ENCODE measurements around the gene RPL41. TPM values are rescaled to one million over a fixed set of nuclear protein-coding genes. Genes with fewer than 3 reads are reported as not detected.
"Not testable (repeated sequence)": the region's sequence is repeated elsewhere in the genome, so short reads cannot be mapped to it uniquely, and the experiment has no call there.

RPL41 gene
- total RNA-seq = 2,534 TPM

DNA sequence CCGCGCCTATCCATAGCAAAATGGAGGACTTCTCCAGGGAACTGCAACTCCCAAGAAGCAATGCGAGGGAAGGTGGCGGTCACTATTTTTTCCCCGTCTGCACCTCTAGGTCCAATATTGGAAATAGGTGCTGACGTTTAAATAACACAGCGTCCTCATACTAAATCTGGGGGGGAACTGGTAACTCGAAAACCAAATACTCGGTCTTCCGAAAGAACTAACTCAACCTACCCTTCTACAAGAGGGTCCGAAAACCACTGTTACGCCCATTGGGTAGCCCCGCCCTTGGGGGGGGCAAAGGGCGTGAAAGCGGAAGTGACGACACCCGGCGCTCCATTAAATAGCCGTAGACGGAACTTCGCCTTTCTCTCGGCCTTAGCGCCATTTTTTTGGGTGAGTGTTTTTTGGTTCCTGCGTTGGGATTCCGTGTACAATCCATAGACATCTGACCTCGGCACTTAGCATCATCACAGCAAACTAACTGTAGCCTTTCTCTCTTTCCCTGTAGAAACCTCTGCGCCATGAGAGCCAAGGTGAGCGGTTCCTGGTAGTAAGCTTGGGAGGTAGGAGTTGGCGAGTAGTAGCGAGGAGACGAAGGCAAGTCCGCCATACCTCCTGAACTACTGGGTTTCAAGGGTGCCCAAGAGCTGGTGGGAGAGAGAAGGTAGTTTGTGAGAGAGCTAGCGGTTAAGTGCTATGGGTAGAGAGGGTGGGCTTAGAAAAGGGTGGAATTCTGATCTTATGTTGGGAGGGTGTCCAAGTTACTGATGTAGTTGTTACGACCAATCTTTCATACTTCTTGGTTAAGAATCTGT is at the start of gene RPL41:
TSS of gene RPL41 (plus strand) at position 367 of the 815 bp plus-strand sequence.
- DNase-seq (ENCODE audit: low spot score) = peak; percentile 97

DNA sequence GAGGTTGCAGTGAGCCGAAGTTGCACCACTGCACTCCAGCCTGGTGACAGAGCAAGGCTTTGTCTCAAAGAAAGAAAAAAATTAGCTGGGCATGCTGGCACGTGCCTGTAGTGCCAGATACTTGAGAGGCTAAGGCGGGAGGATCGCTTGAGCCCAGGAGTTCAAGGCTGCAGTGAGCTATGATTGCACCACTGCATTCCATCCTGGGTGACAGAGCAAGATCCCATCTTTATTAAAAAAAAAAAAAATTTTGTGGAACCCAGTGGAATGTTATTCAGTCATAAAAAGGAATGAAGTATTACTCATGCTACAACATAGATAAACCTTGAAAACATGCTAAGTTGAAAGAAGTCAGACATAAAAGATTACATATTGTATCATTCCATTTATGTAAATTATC is 44.8 kb upstream of the RPL41 start:
- DNase-seq (ENCODE audit: low spot score) = no peak

DNA sequence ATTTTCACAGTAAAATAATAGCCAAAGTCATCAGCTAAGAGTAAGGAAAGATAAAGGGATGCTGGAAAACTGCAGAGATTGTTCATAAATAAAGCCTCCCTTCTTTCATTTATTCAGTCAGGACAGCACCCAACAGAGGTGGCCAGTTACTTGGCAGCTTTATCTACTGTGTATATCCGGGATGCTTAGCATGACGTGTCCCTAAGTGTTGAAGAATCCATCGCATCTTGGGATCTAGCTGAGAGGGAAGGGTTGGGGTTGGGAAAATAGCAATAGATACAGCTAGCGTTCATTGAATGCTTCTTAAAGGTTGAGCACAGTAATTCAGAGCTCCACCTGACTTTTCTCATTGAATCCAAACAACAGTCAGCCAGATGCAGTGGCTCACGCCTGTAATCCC is 42.0 kb upstream of the RPL41 start:
- no peak for DNase-seq (ENCODE audit: low spot score)

DNA sequence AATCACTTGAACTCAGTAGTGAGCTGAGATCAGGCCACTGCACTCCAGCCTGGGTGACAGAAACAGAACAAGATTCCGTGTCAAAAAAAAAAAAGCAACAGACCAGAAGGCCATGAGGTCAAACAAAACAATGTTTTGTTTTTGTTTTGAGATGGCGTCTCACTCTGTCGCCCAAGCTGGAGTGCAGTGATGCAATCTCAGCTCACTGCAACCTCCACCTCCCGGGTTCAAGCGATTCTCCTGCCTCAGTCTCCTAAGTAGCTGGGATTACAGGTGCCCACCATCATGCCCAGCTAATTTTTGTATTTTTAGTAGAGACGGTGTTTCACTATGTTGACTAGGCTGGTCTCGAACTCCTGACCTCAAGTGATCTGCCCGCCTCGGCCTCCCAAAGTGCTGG is 38.5 kb upstream of the RPL41 start:
- not testable (repeated sequence) for DNase-seq (ENCODE audit: low spot score)

DNA sequence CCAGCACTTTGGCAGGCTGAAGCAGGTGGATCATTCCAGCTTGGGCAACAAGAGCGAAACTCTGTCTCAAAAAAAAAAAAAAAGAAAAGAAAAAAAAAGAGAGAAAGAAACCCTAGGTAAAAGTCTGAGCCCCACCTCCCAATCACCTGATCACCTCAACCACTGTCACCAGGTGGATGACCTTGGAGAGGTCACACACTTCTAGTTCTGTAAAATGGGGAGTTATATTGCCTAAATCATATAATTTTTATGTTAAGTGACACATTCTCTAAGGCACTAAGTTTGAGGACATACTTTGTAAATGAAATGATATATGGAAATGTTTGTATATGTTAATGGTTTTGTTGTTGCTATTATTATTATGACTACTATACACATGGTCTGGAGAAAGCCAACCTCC is 38.0 kb upstream of the RPL41 start:
- DNase-seq (ENCODE audit: low spot score) = no peak

DNA sequence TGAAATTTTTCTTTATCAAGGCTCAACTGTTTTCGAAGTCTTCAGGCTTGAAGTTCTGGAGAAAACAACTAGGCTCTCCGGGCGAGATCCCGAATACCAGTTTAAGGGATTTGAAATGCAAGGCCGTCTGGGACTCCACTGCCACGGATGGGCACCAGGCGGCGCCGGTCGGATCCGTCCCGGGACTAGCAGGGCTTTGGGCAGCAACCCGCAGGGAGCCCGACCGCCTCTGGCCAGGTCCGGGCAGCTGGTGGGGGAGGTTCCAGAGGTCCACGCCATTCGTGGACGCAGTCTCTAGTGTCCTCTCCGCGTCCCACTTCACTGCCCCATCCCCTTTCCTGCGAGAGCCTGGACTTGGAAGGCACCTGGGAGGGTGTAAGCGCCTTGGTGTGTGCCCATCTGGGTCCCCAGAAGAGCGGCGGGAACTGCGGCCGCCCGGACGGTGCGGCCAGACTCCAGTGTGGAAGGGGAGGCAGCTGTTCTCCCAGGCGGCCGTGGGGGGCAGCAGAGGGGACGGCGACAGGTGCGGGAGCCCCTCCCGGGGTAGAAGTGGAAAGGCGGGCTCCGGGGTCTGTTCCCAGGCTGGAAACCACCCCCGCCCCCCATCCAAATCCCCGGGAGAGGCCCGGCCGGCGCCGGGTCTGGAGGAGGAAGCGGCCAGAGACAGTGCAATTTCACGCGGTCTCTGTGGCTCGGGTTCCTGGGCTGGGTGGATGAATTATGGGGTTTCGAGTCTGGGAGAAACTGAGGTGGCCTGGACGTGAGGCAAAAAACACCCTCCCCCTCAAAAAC is 37.3 kb upstream of the RPL41 start:
- peak; percentile 88 for DNase-seq (ENCODE audit: low spot score)

DNA sequence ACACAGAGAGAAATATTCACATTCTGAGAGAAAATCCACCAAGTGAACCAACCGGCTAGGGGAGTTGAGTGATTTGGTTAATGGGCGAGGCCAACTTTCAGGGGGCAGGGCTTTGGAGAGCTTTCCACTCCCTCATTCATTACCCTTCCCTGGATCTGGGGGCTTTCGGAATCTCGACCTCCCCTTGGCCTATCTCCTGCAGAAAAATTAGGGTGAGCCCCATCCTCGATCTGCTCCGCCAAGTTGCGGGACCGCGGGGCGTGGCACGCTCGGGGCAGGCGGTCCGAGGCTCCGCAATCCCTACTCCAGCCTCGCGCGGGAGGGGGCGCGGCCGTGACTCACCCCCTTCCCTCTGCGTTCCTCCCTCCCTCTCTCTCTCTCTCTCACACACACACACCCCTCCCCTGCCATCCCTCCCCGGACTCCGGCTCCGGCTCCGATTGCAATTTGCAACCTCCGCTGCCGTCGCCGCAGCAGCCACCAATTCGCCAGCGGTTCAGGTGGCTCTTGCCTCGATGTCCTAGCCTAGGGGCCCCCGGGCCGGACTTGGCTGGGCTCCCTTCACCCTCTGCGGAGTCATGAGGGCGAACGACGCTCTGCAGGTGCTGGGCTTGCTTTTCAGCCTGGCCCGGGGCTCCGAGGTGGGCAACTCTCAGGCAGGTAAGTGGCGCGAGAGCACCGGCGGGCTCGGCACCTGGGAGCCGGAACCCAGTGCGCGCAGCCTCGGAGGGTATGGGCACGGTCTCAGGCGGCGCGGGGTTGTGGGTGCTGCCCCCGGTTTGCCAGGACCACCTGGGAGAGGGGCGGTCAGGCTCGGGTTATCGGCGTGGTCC is 36.5 kb upstream of the RPL41 start, which contains the start of gene ERBB3:
TSS of gene ERBB3 (plus strand) at position 443 of the 833 bp plus-strand sequence. CDS start at position 579, 136 bp downstream.
- peak; percentile 80 for DNase-seq (ENCODE audit: low spot score)

DNA sequence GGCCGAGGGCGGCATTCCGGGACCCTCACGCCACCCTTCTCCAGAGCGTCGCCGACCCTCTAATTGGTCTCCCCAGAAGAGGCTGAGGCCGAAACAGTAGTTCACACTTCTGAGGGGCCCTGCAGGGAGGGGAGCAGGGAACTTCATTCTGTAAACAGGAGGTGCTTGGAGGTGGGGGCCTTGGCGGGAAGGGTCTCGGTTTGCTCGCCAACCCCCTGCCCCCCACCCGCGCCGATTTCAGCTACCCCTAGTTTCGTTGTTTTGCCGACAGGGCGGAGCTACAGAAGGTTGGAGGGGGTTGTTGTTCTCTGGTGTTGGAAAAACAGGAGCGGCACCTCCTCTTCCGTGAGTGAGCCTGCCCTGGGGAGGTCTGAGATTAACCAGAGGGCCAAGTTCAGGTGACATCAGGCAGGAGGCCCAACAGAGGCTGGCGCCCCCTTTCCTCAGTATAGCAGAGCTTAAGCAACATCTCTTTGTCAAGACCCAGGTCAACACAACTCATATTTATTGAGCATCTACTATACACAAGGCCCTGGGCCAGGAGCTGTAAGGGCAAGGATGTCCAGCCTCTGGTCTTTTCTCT is 35.8 kb upstream of the RPL41 start:
- DNase-seq (ENCODE audit: low spot score) = peak; percentile 67

DNA sequence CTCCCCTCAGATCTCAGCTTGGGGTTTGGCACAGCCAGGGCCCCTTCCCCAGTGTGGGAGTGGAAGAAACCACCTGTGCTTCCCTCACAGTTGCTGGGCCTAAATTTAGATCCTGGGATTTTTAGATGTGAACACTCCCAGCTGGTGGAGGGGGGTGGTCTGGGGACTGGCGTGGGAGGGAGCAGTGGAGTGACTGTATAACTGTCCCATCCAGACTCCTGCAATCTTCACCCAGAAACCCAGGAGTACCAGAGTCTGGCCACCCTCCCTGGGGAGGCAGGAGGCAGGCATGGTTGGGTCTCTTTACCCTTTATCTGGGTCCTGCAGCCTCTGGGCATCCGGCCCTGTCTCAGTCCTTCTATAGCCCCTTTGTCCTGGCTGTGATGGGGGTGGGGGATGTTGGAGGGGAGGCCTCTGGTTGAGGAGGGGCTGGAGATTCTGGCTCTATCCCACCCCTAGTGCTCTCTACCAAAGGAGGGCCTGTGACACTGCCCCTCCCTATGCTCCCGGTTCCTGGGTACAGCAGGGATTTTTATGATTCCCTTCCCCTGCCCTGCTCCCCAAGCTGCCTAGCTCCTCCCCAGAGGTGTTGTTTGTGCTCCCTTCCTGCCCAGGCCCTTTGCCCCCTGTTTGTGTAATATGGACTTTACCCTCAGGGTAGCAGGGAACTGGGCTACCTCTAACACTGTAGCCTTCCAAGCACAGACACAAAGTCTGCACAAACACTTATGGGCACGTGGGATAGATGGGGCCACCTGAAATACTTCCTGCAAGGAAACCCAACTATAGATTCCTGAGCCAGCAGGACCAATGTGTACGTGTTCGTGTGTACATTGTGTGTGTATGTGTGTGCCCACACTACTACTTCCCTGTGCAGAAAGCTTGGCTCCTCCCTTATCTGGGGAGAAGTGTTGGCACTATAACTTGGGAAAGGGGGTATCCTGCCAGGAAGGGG is 34.8 kb upstream of the RPL41 start:
- DNase-seq (ENCODE audit: low spot score) = peak; percentile 88

DNA sequence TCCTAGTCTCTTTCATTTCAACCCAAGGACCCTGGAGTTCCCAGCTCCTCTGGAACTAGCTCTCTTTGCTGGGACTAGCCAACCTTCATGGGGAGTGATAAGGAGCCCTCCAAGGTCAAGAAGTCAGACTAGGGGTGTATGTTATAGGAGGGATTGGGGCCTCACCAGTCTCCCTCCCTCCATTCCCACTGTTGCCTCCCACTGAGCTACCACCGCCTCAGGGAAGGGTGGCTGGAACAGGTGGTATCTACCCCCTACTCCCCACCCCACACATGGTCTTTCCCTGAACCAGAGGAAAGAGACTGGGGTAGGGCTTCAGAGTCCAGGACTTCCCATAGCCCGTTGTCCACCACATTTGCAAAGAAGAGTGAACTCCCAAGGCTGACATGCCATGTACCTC is 34.1 kb upstream of the RPL41 start:
- DNase-seq (ENCODE audit: low spot score) = no peak

DNA sequence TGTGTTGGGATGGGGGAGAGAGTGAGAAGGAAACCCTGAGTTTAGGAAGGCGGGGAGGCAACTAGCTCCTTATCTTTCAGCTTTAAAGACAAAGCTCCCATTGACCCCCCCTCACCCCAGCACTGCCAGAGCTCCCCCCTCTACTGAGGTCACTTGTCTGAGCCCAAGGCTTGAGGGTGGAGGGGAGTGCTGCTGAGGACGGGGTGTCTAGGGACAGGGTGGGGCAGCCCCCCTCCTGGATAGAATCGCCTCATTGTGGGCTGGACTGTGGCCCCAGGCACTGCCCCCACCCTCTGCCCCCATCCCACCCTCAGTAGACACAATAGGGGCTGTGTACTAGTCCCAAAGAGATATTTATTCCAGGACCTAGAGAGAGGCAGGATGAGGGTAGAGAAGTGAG is 33.5 kb upstream of the RPL41 start:
- DNase-seq (ENCODE audit: low spot score) = no peak

DNA sequence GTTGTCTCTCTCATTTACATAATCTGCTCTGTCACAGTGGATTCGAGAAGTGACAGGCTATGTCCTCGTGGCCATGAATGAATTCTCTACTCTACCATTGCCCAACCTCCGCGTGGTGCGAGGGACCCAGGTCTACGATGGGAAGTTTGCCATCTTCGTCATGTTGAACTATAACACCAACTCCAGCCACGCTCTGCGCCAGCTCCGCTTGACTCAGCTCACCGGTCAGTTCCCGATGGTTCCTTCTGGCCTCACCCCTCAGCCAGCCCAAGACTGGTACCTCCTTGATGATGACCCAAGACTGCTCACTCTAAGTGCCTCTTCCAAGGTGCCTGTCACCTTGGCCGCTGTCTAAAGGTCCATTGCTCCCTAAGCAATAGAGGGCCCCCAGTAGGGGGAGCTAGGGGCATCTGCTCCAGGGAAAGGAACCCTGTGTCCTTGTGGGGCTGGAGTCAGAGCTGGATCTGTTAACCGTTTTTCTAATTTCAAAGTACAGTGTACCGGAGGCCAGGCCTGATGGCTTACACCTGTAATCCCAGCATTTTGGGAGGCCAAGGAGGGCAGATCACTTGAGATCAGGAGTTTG is 31.4 kb upstream of the RPL41 start:
- DNase-seq (ENCODE audit: low spot score) = no peak

DNA sequence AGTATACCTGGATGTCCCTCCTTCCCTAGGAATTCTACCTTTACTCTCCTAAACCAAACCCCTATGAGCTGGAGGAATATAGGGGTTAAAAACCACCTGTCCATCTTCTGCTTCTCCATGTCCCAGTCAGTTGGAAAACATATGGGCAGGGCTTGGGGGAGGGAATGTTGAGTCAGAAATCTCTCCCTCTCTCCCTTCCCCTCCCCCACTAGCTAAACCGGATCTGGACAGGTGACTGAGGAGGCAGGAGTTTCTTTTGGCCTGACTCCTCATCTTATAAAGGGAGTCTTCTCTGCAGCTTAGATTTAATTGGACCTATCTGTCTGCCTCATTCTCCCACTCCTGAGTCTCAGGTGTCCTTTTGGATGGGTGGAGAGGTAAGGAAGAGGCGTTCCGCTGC is 30.3 kb upstream of the RPL41 start:
- DNase-seq (ENCODE audit: low spot score) = peak; percentile 76

DNA sequence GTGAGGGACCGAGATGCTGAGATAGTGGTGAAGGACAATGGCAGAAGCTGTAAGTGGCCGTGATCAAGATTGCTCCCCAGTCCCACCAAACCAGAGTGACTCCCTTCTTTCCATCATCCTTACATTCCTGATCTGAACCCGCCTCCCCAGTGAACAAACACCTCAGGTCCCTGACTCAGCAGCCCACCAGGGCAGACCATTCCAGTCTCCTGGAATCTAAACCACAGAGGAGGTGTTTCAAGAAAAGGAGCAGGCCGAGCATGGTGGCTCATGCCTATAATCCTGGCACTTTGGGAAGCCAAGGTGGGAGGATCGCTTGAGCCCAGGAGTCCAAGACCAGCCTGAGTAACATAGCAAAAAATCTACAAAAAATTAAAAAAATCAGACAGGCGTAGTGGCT is 29.8 kb upstream of the RPL41 start:
- DNase-seq (ENCODE audit: low spot score) = no peak

DNA sequence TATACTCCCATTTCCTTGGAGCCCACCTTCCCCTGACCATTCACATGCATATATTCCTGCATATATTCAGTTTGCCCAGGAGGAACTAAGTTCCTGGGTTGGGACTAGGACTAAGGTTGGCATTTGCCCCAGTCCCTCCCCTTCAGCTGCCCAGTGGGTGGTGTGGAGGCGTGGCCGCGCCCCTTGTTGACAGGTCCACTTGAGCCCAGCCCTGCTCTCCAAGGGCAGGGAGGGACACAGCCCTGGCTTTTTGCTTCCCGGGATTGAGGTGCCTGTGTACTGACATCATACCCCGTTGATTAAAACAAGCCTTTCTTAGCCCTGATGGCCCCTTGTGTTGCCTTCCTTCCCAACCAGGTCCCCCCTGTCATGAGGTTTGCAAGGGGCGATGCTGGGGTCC is 29.2 kb upstream of the RPL41 start:
- DNase-seq (ENCODE audit: low spot score) = peak; percentile 84

DNA sequence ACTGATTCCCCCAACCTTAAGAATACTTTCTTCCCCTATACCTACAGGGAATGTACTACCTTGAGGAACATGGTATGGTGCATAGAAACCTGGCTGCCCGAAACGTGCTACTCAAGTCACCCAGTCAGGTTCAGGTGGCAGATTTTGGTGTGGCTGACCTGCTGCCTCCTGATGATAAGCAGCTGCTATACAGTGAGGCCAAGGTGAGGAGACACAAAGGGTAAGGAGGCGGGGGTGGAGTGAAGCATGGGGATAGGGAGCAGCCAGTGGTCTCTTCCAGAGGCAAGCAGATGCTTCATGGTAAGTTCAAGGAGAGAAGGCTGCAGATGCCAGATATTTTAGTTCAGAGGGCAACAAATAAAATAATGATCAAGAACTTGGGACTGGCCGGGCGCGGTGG is 18.7 kb upstream of the RPL41 start:
- DNase-seq (ENCODE audit: low spot score) = no peak

DNA sequence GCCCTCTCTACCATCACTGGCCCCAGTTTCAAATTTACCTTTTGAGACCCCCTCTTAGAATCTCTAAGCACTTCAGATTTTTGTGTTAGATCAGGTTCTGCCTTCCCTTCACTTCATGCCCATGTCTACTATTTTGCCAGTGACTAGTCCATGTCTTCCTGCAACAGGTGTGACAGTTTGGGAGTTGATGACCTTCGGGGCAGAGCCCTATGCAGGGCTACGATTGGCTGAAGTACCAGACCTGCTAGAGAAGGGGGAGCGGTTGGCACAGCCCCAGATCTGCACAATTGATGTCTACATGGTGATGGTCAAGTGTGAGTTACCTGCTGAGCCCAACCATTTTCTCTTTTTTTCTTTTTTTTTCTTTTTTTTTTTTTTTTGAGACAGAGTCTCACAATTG is 17.8 kb upstream of the RPL41 start:
- DNase-seq (ENCODE audit: low spot score) = no peak

DNA sequence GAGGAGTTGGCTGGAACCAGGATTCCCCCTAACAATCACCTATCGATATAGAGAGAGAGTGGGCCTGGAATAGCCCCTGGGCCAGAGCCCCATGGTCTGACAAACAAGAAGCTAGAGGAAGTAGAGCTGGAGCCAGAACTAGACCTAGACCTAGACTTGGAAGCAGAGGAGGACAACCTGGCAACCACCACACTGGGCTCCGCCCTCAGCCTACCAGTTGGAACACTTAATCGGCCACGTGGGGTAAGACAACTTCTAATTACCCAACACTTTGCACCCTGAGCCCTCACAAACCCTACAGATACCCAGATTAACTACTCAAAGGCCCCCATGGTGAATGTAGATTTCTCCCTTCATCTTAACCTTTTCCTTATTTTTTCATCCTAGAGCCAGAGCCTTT is 16.6 kb upstream of the RPL41 start:
- no peak for DNase-seq (ENCODE audit: low spot score)

DNA sequence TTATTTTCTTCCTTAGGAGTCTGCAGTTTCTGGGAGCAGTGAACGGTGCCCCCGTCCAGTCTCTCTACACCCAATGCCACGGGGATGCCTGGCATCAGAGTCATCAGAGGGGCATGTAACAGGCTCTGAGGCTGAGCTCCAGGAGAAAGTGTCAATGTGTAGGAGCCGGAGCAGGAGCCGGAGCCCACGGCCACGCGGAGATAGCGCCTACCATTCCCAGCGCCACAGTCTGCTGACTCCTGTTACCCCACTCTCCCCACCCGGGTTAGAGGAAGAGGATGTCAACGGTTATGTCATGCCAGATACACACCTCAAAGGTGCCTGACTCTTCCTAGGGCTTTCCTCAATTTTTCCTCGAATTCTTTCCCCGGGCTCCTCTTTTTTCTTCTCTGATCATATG is 15.4 kb upstream of the RPL41 start:
- DNase-seq (ENCODE audit: low spot score) = no peak

DNA sequence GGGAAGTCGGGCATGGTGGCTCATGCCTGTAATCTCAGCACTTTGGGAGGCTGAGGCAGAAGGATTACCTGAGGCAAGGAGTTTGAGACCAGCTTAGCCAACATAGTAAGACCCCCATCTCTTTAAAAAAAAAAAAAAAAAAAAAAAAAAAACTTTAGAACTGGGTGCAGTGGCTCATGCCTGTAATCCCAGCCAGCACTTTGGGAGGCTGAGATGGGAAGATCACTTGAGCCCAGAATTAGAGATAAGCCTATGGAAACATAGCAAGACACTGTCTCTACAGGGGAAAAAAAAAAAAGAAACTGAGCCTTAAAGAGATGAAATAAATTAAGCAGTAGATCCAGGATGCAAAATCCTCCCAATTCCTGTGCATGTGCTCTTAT is 13.8 kb upstream of the RPL41 start:
- no peak for DNase-seq (ENCODE audit: low spot score)
